GM19043 (cell line): ENCODE data around the gene SLC22A9.
"Not testable (repeated sequence)": the region's sequence is repeated elsewhere in the genome, so short reads cannot be mapped to it uniquely, and the experiment has no call there.

ENCODE experiments used
- ATAC-seq: cut with Tn5 transposase; IDR thresholded peaks from one replicate; pipeline ENCODE4 v1.9.1; 2021; ENCODE audit warnings: low read depth; ENCODE audit not compliant: unreplicated experiment

The SLC22A9 gene

GRCh38 chr11:63369165-63369970 is at the start of gene SLC22A9:
Gene SLC22A9 (plus strand): TSS chr11:63369785. CDS start chr11:63370057, 272 bp downstream.
- no peak for ATAC-seq

GRCh38 chr11:63321723-63322122 is 47.9 kb upstream of the SLC22A9 start:
- ATAC-seq, result no peak

GRCh38 chr11:63335089-63335488 is 34.5 kb upstream of the SLC22A9 start:
- ATAC-seq, result not testable (repeated sequence)

GRCh38 chr11:63337070-63337469 is 32.5 kb upstream of the SLC22A9 start:
- no peak for ATAC-seq

GRCh38 chr11:63343130-63343529 is 26.5 kb upstream of the SLC22A9 start:
- ATAC-seq, result no peak

GRCh38 chr11:63352144-63352543 is 17.4 kb upstream of the SLC22A9 start:
- no peak for ATAC-seq

- ATAC-seq, result no peak
Observed at GRCh38 chr11:63362196-63362793, 7.3 kb upstream of the SLC22A9 start.

- no peak for ATAC-seq
Observed at GRCh38 chr11:63369971-63370588, 495 bp downstream of the SLC22A9 start.

- ATAC-seq, result no peak
Observed at GRCh38 chr11:63371396-63371795, 1.8 kb downstream of the SLC22A9 start.

- ATAC-seq, result no peak
Observed at GRCh38 chr11:63375434-63375833, 5.8 kb downstream of the SLC22A9 start.

GRCh38 chr11:63380130-63380529 is 10.5 kb downstream of the SLC22A9 start:
- no peak for ATAC-seq

GRCh38 chr11:63395697-63396096 is 26.1 kb downstream of the SLC22A9 start:
- no peak for ATAC-seq

GRCh38 chr11:63404161-63404935 is 34.8 kb downstream of the SLC22A9 start:
- no peak for ATAC-seq

GRCh38 chr11:63405114-63405513 is 35.5 kb downstream of the SLC22A9 start:
- ATAC-seq, result no peak

- ATAC-seq, result no peak
Observed at GRCh38 chr11:63406458-63406857, 36.9 kb downstream of the SLC22A9 start.

- no peak for ATAC-seq
Observed at GRCh38 chr11:63417174-63417852, 47.7 kb downstream of the SLC22A9 start.

- ATAC-seq, result no peak
Observed at GRCh38 chr11:63427971-63428508, 58.5 kb downstream of the SLC22A9 start.

- ATAC-seq, result not testable (repeated sequence)
Observed at GRCh38 chr11:63430731-63431130, 61.1 kb downstream of the SLC22A9 start.

- ATAC-seq, result not testable (repeated sequence)
Observed at GRCh38 chr11:63435351-63435750, 65.8 kb downstream of the SLC22A9 start.

GRCh38 chr11:63435831-63436230 is 66.2 kb downstream of the SLC22A9 start:
- not testable (repeated sequence) for ATAC-seq
